Keratinocyte (primary cell): ENCODE measurements around the gene GPR158. TPM values are rescaled to one million over a fixed set of nuclear protein-coding genes. Genes with fewer than 3 reads are reported as not detected.

Source experiments
- DNase-seq: peaks from one replicate; pipeline ENCODE4 v3.0.0-alpha.2; 2011; ENCODE audit warnings: low read depth, missing footprints, low spot score
- FAIRE-seq: peaks from 2 replicates; lab custom pipeline; 2011; peaks lifted over from hg19 to GRCh38; lab: Jason Lieb, UNC
- H2AFZ ChIP-seq: 2 replicates; pipeline ENCODE4 v1.6.0; 2012; ENCODE audit warnings: low read length, control low read depth, inconsistent platforms; ENCODE audit not compliant: control insufficient read depth
- H3K27ac ChIP-seq: 2 replicates; pipeline ENCODE4 v1.5.1; 2011; ENCODE audit warnings: low read length; ENCODE audit not compliant: control insufficient read depth, insufficient read depth
- H3K27me3 ChIP-seq: 3 replicates; pipeline ENCODE4 v1.6.0; 2011; ENCODE audit warnings: low read length; ENCODE audit not compliant: control insufficient read depth, insufficient read depth; ENCODE audit errors: extremely low read depth
- H3K36me3 ChIP-seq, 2 experiments: 2 replicates in 1 of 2; 3 replicates in 1 of 2; pipeline ENCODE4 v1.5.1; 2011; ENCODE audit warnings: low read length in 2 of 2, mild to moderate bottlenecking in 1 of 2; ENCODE audit not compliant: control insufficient read depth in 2 of 2, insufficient read depth in 2 of 2; ENCODE audit errors: extremely low read depth in 1 of 2
- H3K4me1 ChIP-seq: 3 replicates; pipeline ENCODE4 v1.5.1; 2011; ENCODE audit warnings: low read length; ENCODE audit not compliant: control insufficient read depth, insufficient read depth; ENCODE audit errors: extremely low read depth
- H3K4me2 ChIP-seq: 3 replicates; pipeline ENCODE4 v1.6.0; 2011; ENCODE audit warnings: low read depth, low read length; ENCODE audit not compliant: control insufficient read depth, insufficient read depth; ENCODE audit errors: extremely low read depth
- H3K4me3 ChIP-seq, 3 experiments: fragments of 200-600 bp in 1 of 3; sonication (generic) in 1 of 3; 2 replicates in 2 of 3; 3 replicates in 1 of 3; pipeline ENCODE4 v1.5.1; 2011 to 2016; ENCODE audit warnings: low read length in 3 of 3, mild to moderate bottlenecking in 3 of 3, control low read depth in 2 of 3, inconsistent platforms in 1 of 3, low read depth in 1 of 3, mixed read lengths in 1 of 3, mixed run types in 1 of 3, moderate library complexity in 1 of 3; ENCODE audit not compliant: control insufficient read depth in 2 of 3, insufficient read depth in 2 of 3; ENCODE audit errors: extremely low read depth in 1 of 3
- H3K79me2 ChIP-seq: 2 replicates; pipeline ENCODE4 v1.6.0; 2012; ENCODE audit warnings: low read length; ENCODE audit not compliant: control insufficient read depth, insufficient read depth
- H3K9ac ChIP-seq: 3 replicates; pipeline ENCODE4 v1.6.0; 2011; ENCODE audit warnings: low read length; ENCODE audit not compliant: control insufficient read depth, insufficient read depth; ENCODE audit errors: extremely low read depth
- H3K9me1 ChIP-seq: 3 replicates; pipeline ENCODE4 v1.6.0; 2011; ENCODE audit warnings: low read length; ENCODE audit not compliant: control insufficient read depth, insufficient read depth; ENCODE audit errors: extremely low read depth
- H3K9me3 ChIP-seq: 2 replicates; pipeline ENCODE4 v1.5.1; 2012; ENCODE audit warnings: low read depth, low read length; ENCODE audit not compliant: control insufficient read depth
- H4K20me1 ChIP-seq: 3 replicates; pipeline ENCODE4 v1.6.0; 2011; ENCODE audit warnings: low read length; ENCODE audit not compliant: control insufficient read depth, insufficient read depth; ENCODE audit errors: extremely low read depth
- CTCF ChIP-seq, 3 experiments: IDR thresholded peaks in 1 of 3; conservative IDR thresholded peaks in 1 of 3; optimal IDR thresholded peaks in 1 of 3; 2 replicates in 2 of 3; 3 replicates in 1 of 3; pipeline versions ENCODE3 to v1.5.1; 2011; ENCODE audit warnings: low read length in 3 of 3, mild to moderate bottlenecking in 3 of 3, moderate library complexity in 2 of 3, control low read depth in 1 of 3, inconsistent platforms in 1 of 3; ENCODE audit not compliant: insufficient read depth in 2 of 3; ENCODE audit errors: extremely low read depth in 1 of 3
- EZH2 ChIP-seq: IDR thresholded peaks from one replicate; pipeline ENCODE4 v1.6.1; 2012; ENCODE audit warnings: inconsistent platforms, mild to moderate bottlenecking, low read length, moderate library complexity
- dilution Hi-C: fragments of 300-500 bp; cut with MboI; formaldehyde crosslinking; loops from one replicate; pipeline ENCODE4 v1.7.0; 2020; ENCODE audit warnings: low sequenced_read_pairs; ENCODE audit not compliant: extremely low pct_ligation_motif_present
- polyA plus RNA-seq, 5 experiments: library from polyadenylated mRNA; depleted of rRNA in 3 of 5; stranded (reverse) in 3 of 5; stranded (forward) in 1 of 5; unstranded in 1 of 5; fragments of >200 nt; gene quantifications; 1 replicate in 1 of 5; 2 replicates in 3 of 5; 3 replicates in 1 of 5; pipeline versions ENCODE4 v1.2.1 to v1.2.3, GENCODE V29; 2011 to 2012; ENCODE audit warnings: missing spikeins in 2 of 5, low read depth in 1 of 5, low replicate concordance in 1 of 5

Gene GPR158
- polyA plus RNA-seq, 1 donor (not counting 4 experiments of a cell fraction or from before 2014, with no cell fraction given): not detected

- Histone ChIP-seq H3K9ac (no peak overlapping the region), H3K36me3 (no peaks in the 10 kb centered on the region), H3K27ac (no peak overlapping the region), H2AFZ (no peak overlapping the region), H3K4me1 (no peaks in the 10 kb centered on the region), H3K4me3 (no peak overlapping the region), H3K27me3 (no peaks in the 10 kb centered on the region), H4K20me1 (no peaks in the 10 kb centered on the region), H3K79me2 (no peaks in the 10 kb centered on the region), H3K9me1 (no peaks in the 10 kb centered on the region), H3K4me2 (no peak overlapping the region), H3K9me3 (no peaks in the 10 kb centered on the region)
- dilution Hi-C loops: no loop called here
- TF ChIP-seq CTCF (optimal IDR thresholded peaks at IDR 0.05 in 1 of 3, IDR thresholded peaks at IDR 0.05 in 1 of 3, conservative IDR thresholded peaks at IDR 0.05 in 1 of 3; ENCODE audit: extremely low read depth in 1 of 3, insufficient read depth in 2 of 3, low read length in 3 of 3) (no peak), EZH2 (no peak)
- DNase-seq: no peak
- FAIRE-seq: no peak
Observed at GRCh38 chr10:25629333-25629732, 454.5 kb downstream of the GPR158 start.

- FAIRE-seq: no peak
Observed at GRCh38 chr10:25631471-25631870, 456.7 kb downstream of the GPR158 start.

More at GRCh38 chr10:25631471-25631870, 456.7 kb downstream of the GPR158 start:
- Histone ChIP-seq H3K9ac (no peak overlapping the region), H3K9me1 (no peaks in the 10 kb centered on the region), H3K79me2 (no peaks in the 10 kb centered on the region), H3K9me3 (no peaks in the 10 kb centered on the region), H2AFZ (no peak overlapping the region), H3K4me1 (no peaks in the 10 kb centered on the region), H3K4me3 (no peak overlapping the region), H4K20me1 (no peaks in the 10 kb centered on the region), H3K4me2 (no peak overlapping the region), H3K27me3 (no peaks in the 10 kb centered on the region), H3K27ac (no peak overlapping the region), H3K36me3 (no peaks in the 10 kb centered on the region)
- TF ChIP-seq CTCF (optimal IDR thresholded peaks at IDR 0.05 in 1 of 3, IDR thresholded peaks at IDR 0.05 in 1 of 3, conservative IDR thresholded peaks at IDR 0.05 in 1 of 3; ENCODE audit: extremely low read depth in 1 of 3, insufficient read depth in 2 of 3, low read length in 3 of 3): no peak
- no peak for TF ChIP-seq EZH2
- dilution Hi-C loops: no loop called here
- no peak for DNase-seq
